COLO668 (cell line): ENCODE measurements around the gene C4BPB.
A peak's percentile ranks its signal among the peaks of the same experiment; 100 is the strongest.
"Not testable (repeated sequence)": the region's sequence is repeated elsewhere in the genome, so short reads cannot be mapped to it uniquely, and the experiment has no call there.

Experiments
- DNase-seq: peaks from one replicate; lab custom pipeline; 2025; ENCODE audit not compliant: unreplicated experiment; lab: John Stamatoyannopoulos, UW

Gene C4BPB

DNA sequence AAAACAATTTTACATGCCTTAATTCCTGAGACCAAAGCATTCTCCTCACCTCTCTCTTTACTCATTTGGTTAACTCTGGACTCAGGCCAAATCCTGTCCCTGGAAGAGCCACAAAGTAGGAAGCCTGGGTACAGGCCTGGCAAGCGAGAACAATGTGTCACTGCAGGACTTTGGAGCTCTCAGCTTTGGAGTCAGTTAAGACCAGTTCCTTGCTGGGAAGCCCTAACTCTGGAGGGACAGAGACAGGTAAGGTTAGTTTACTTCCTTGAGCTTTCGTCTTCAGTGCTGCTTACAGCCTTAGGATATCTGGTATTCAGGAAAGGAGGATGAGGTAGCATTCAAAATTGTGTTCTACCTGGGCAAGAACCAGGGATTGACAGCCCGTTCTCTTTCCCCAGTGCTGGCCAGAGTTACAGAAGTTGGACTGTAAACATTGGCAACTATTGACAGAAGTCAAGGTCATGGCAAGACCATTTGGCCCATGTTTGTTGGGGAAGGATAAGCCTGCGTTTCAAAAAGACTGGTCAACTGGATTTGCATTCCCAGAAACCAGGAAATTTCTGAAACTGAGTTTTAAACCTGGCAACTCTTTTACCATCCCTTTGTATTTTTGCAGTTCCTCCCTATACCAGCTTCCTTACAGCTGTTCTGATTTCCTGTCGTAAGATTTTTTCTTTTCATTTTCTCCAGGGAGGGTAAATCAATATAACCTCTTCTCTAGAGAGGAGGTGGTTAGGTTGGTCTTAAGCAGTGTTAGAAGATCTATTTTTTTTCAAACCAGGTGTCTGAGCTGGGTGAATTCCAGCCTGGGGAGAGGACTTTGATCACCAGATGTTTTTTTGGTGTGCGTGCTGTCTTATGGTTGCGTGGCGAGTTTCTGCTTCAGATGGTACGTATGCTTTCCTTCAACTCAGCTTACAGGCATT lies at the start of gene C4BPB:
Gene C4BPB, plus strand, starts transcription at position 160 of the 926 bp plus-strand sequence. Its CDS starts 672 bp downstream, at position 832.
- DNase-seq = peak; percentile 24

- DNase-seq = no peak
Measured at GRCh38 chr1:207039380-207040180, 49.1 kb upstream of the C4BPB start.

- DNase-seq = no peak
Measured at GRCh38 chr1:207040181-207040533, 48.5 kb upstream of the C4BPB start.

GRCh38 chr1:207041397-207041796 lies 47.3 kb upstream of the C4BPB start:
- not testable (repeated sequence) for DNase-seq

GRCh38 chr1:207045453-207045852 lies 43.2 kb upstream of the C4BPB start:
- no peak for DNase-seq

DNA sequence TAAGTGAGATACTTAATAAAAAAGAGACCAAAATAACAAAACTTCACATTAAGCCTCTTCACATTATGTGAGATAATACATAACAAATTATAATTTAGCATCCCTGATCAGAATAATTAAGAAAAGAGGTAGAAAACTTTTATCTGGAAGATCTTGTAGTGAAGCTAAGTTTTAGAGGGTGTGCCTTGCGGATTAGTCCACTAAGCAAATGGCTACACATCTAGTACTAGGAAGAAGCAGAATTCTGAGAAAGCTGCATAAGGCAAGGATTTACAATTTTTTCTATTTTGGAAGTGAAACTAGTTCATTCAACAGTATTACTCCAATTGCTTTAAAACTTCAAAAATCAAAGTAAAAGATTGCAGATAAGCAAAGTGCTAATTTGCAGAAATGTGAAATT lies 41.2 kb upstream of the C4BPB start:
- DNase-seq = no peak

DNA sequence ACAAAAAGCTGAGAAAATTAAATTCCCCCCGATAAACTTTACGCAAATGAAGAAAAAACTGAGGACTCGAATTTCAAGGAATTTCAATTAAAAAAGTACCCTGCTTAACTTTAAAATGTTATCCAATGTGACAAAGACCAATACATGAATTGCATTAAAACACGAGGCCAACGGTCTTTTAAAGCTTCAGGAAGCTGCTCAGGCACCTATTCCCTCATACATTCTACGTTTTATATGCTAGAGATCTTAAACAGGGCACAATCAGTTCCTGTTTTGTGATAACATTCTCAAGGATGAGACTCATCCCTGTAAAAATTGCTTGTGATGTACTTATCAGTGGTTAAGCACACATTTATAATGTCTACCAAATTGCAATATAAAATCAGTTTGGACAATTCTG lies 40.6 kb upstream of the C4BPB start:
- DNase-seq = no peak

- DNase-seq = no peak
Measured at GRCh38 chr1:207049054-207049453, 39.6 kb upstream of the C4BPB start.

DNA sequence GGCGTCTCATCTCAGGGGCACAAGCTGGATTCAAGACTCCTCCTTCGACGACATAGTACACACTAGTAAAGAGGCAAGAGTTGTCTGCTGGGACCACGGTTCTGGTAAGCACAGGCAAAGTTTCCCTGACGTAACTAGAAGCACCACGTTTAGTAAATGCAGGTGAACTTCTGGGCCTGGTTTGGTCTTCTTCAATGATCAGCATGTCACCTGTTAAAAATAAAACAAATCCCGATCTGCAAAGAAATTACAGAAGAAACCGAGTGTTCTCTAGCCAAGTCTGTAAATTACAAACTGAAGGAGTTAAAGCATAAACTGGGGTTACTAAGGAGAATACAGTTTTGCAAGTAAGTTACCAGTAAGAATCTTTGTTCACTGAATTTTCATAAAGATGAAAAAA lies 39.1 kb upstream of the C4BPB start:
- DNase-seq = no peak

DNA sequence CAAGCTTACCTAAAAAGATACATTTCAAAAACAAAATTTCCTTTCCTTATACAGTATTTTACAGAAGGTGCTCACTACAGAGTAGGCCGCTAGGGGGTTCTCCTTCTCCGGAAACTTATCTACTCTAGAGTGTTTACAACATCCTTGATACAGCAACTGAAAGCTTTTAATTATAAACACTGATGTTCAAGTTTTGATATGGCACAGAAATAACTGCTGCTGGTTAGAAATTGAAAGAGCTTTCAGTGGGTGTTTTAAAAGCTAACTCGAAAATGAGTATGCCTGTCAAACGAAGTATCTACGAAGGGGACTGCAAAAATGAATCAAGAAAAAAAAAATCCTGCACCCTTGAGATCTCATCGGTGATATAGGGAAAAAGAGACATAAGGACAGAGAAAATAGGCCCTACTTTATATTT lies 38.7 kb upstream of the C4BPB start:
- DNase-seq = peak; percentile 48

DNA sequence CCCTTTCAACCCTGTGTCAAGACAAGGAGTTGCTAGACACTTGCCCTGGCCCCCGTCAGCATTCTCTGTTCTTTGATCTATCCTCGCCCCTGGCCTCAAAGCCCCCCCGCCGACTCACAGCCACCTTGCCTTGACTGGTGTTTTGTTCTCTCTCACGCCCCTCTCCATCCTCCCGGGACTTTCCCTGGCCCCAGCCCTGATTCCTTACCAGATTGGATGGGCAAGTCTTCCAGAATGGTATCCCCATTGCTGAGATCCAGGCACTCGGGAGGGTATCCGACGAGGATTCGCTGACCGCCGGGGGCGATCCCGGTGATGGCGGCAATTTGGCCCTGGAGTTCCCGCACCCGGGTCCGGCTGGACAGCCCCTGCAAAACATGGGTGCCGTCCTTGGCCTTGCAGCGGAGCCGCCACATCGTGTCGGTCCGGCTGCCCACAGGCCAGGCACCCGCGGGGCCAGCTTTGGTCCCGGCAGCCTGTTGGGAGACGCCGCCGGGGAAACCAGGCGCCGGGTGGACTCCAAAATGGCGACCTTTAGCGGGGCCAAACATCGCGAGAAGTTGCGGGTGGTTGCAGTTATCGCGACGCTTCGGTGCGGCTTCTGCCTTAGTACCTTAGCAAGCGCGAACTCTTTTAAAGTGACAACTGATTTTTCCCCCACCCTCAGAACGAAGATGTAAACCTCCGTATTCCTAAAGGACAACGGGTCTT lies 38.0 kb upstream of the C4BPB start:
- peak; percentile 97 for DNase-seq

DNA sequence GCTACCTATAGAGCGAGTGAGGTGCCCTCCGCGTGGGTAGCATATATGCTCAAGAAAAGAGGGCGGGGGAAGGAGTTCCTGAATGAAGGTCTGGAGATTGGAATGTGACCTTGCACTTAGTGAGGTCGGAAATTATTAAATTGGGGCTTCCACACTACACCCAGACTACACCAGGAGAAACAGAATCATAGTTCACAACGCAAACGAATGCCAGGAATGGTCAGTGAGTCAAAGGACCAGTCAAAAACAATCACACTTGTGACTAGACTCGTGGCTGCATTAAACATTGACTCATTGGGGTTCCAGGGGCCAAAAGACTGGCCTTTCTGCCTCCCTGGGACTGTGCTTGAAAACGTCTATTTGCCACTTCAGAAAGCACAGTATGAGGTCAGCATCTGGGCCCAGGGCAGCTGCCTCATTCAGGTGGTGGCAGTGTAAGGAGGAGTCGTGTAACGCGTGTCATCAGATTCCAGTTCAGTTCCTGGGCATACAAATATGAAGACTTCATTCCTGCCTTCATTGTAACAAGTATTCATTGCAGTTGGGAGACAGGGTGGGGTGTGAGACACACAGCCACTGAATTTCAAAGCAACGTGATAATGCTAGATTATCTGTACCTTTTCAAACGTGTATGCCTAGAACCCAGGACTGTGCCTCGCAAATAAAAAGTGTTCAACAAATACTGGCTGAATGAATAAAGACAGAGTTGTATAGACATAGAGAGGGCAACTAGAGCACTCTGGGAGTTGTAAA lies 37.3 kb upstream of the C4BPB start, which contains the start of gene YOD1:
Gene YOD1, minus strand, starts transcription at position 18 of the 753 bp plus-strand sequence. CDS start 178 bp downstream, outside the sequence.
- DNase-seq = peak; percentile 69

DNA sequence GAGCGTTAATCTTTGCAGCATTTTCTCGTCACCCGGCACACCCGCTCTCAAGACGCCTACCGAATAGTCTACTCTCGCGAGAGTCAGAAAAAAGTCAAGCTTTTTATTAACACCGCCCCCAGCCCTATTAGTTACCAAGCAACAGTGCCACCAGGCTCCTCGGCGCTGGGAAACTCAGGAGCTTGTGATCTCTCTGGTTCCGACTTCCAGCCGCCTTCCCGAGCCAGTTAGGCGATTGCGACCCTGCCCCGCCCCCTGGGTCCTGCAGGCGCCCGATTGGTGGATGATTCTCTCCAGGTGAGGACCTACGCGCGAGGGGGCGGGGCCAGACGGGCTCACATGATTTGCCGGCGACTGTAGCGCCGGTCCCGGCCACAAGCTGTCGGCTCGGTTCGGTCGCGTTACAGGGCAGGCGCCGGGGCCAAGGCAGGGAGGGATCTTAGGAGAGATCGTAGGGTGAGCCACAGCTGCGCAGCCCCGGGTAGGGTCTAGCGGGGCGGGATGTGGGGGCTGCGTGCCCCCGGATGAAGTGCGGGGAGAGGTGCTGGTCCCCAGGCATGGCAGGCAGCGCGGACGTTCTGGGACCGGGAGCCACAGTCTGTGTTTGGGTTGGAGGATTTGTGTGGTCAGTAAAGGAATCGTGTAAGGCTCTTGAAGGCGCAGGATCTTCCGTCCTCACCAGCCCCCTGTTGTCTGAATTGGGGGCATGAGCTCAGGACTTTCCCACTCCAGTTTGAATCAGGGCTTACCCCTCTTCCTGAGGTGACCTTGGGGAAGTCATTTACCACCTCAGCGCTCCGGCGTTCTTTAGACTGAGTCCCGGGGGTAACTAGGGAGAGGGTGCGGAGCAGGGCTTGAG lies 35.5 kb upstream of the C4BPB start, which contains the start of gene PFKFB2:
Gene PFKFB2, plus strand, starts transcription at position 365 of the 859 bp plus-strand sequence. CDS start 1,443 bp downstream, outside the sequence.
- peak; percentile 100 for DNase-seq

- no peak for DNase-seq
Measured at GRCh38 chr1:207054491-207054890, 34.2 kb upstream of the C4BPB start.

GRCh38 chr1:207055386-207056001 lies 33.2 kb upstream of the C4BPB start:
- no peak for DNase-seq

- no peak for DNase-seq
Measured at GRCh38 chr1:207056673-207057072, 32.0 kb upstream of the C4BPB start.

DNA sequence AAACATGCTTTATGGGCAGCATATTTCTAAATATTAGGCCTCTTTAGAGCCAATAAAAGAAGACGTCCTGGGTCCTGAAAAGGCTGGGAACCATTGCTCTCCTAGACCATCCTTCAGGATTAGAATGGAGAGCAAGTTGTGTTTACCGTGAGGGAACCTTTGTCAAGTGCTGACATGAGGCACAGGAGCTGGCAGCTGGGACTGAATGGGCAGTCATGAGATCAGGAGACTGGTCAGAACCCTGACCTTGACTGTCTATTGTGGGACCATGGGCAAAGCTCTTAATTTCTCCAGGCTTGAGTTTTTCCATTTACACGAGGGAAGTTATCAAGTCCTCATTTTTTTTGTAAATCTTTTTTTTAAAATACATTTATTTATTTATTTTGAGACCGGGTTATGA lies 30.4 kb upstream of the C4BPB start:
- DNase-seq = peak; percentile 17

GRCh38 chr1:207058878-207059867 lies 29.5 kb upstream of the C4BPB start:
- DNase-seq = peak; percentile 58
